Thoracic aorta (tissue), 2 donors: ENCODE data around the gene TMEM91. TPM values are rescaled to one million over a fixed set of nuclear protein-coding genes. Genes with fewer than 3 reads are reported as not detected.

Source experiments
- ATAC-seq: fragments of 150-250 bp; one replicate; pipeline ENCODE4 v1.8.0; 2017; ENCODE audit warnings: low read depth; ENCODE audit not compliant: insufficient number of reproducible peaks, low FRiP score
- DNase-seq: peaks from one replicate; pipeline ENCODE4 v3.0.0-alpha.2; 2020; ENCODE audit warnings: low spot score
- H3K27ac ChIP-seq, 2 donors: fragments of 200-600 bp; sonication (generic); 1 replicate in 1 of 2; 2 replicates in 1 of 2; pipeline ENCODE4 v1.5.1; 2016; ENCODE audit warnings: mild to moderate bottlenecking in 2 of 2, moderate library complexity in 2 of 2
- H3K27me3 ChIP-seq: fragments of 200-600 bp; sonication (generic); replicated peaks from 2 replicates; pipeline ENCODE4 v1.6.0; 2016; ENCODE audit warnings: mild to moderate bottlenecking; ENCODE audit not compliant: insufficient read depth
- H3K36me3 ChIP-seq: fragments of 200-600 bp; sonication (generic); one replicate; pipeline ENCODE4 v1.5.1; 2016
- H3K4me1 ChIP-seq, 2 donors: fragments of 200-600 bp; sonication (generic); 1 replicate in 1 of 2; 2 replicates in 1 of 2; pipeline versions ENCODE4 v1.5.1 to v1.6.0; 2016; ENCODE audit warnings: low read depth in 2 of 2, mild to moderate bottlenecking in 1 of 2; ENCODE audit not compliant: control insufficient read depth in 1 of 2
- H3K4me3 ChIP-seq: fragments of 200-600 bp; sonication (generic); 2 replicates; pipeline ENCODE4 v1.5.1; 2016; ENCODE audit warnings: mild to moderate bottlenecking
- H3K9me3 ChIP-seq: fragments of 200-600 bp; sonication (generic); 2 replicates; pipeline ENCODE4 v1.5.1; 2016
- total RNA-seq, 2 donors: library from RNA; depleted of rRNA; stranded (reverse); fragments of >200 nt; gene quantifications; one replicate each; pipeline versions ENCODE4 v1.1.0 to v1.2.3, GENCODE V29; 2016
- TF ChIP-seq, protein P1 (sequence below): fragments of 200-600 bp; sonication (generic); IDR thresholded peaks from one replicate; pipeline ENCODE4 v1.5.1; 2019; ENCODE audit warnings: antibody characterized with exemption

The TMEM91 gene
- total RNA-seq, 2 donors from 2014 or later: 20.0 to 44.0 TPM

DNA sequence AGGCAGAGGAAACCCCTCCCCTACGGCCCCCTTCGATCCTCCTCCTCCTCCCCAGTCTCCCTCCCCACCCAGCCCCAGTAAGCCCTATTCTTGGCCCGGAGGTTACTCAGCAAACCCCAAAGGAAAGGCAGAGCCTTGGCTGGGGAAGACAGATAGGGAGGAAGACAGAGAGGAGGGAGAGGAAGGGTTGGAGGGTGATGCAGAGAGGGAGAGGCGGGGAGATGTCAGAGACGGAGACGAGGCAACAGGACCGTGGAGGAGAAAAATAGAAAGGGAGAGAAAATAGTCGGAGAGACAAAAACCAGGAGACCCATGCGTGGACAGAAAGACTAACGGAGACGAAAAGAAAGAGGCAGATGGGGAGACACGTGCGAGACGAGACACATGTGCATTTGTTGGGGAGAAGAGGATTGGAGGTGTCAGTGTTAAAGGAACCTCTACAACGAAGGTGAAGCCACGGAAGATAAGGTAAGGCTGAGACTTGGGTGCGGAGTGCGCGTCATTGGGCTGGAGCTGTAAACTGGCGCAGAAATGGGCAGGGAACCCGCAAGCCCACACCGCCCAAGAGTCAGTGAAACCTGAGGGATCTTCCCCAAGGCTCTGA is 25.5 kb upstream of the TMEM91 start:
- H3K4me1 ChIP-seq: peaks cover 0 to 20% of the 10 kb centered on the region in 2 donors

DNA sequence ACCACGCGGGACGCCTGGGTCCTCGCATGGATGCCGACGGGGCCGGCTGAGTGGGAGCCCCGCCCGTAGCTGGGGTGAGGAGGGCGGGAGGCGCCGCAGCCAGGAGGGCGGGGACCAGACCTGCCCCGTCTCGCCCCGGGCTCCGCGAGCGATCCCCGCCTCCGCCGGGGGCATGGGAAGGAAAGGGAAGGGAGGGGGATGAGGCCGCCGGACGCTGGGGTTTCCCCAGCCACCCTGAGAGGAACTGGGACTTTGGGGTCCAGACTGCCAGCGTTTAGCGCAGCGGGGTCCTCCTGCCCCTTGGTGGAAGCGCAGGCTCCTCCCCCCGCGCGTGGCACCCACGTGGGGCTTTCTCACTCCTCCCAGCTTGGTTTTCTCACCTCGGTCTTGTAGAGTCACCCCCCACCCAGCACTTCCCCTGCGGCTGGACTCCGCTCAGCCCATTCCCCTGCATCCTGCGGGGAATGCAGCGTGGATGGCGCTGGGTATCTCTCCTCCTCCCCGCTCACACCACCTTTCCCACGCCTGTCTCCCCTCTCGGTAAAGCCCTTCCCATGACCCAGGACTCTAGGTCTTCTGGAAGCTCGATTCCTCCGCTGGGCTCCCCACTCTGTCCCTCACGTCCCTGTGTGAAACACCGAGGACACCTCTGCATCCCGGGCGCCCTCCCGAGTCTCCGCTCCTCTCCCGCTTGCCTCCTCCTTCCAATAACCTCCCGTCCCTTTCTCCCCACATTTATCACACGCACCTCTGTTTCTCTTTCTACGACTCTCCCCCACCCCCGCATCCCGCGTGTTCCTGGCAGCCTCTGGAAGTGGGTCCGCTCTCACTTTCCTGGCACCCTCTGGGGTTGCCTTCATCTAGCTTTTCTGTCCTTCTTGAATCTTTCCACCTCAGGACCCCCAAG is 24.7 kb upstream of the TMEM91 start:
- DNase-seq: no peak
- no peak for ATAC-seq
- TF ChIP-seq, protein P1, sequence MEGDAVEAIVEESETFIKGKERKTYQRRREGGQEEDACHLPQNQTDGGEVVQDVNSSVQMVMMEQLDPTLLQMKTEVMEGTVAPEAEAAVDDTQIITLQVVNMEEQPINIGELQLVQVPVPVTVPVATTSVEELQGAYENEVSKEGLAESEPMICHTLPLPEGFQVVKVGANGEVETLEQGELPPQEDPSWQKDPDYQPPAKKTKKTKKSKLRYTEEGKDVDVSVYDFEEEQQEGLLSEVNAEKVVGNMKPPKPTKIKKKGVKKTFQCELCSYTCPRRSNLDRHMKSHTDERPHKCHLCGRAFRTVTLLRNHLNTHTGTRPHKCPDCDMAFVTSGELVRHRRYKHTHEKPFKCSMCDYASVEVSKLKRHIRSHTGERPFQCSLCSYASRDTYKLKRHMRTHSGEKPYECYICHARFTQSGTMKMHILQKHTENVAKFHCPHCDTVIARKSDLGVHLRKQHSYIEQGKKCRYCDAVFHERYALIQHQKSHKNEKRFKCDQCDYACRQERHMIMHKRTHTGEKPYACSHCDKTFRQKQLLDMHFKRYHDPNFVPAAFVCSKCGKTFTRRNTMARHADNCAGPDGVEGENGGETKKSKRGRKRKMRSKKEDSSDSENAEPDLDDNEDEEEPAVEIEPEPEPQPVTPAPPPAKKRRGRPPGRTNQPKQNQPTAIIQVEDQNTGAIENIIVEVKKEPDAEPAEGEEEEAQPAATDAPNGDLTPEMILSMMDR: no peak
- Histone ChIP-seq H3K4me3 (peak overlapping the region; percentile 98), H3K4me1 (peaks cover 0 to 20% of the 10 kb centered on the region in 2 donors), H3K9me3 (no peaks in the 10 kb centered on the region), H3K36me3 (peaks cover 10% of the 10 kb centered on the region), H3K27ac (peak overlapping the region; percentile 1 to 89), H3K27me3 (no peaks in the 10 kb centered on the region)

More for the DNA sequence above, 25.5 kb upstream of the TMEM91 start:
- Histone ChIP-seq H3K27me3 (no peaks in the 10 kb centered on the region), H3K9me3 (no peaks in the 10 kb centered on the region), H3K27ac (peak overlapping the region; percentile 1 to 89), H3K4me3 (peak overlapping the region; percentile 98), H3K36me3 (peaks cover 15% of the 10 kb centered on the region)
- TF ChIP-seq, protein P1: no peak
- ATAC-seq (no peak), DNase-seq (no peak)

DNA sequence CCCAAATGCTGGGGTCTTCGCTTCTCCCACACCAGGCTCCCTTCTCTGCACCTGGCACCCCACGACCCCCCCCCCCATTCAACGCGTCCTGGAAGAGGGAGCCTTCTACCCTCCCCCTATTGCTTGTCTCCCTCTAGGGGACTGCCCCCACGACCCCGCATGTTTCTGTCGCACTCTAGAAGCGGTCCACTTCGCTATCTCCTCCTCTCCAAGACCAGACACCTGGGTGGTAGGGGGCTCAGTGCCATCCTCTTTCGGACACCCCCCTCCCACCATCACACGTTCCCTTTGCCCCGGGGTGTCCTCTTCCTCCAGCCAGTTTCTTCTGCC is 24.1 kb upstream of the TMEM91 start:
- DNase-seq: no peak
- TF ChIP-seq, protein P1: no peak
- Histone ChIP-seq H3K27me3 (no peaks in the 10 kb centered on the region), H3K4me3 (peak overlapping the region; percentile 98), H3K36me3 (peaks cover 6% of the 10 kb centered on the region), H3K9me3 (no peaks in the 10 kb centered on the region), H3K4me1 (peaks cover 0 to 20% of the 10 kb centered on the region in 2 donors), H3K27ac (peak overlapping the region; percentile 79 to 89)
- no peak for ATAC-seq

DNA sequence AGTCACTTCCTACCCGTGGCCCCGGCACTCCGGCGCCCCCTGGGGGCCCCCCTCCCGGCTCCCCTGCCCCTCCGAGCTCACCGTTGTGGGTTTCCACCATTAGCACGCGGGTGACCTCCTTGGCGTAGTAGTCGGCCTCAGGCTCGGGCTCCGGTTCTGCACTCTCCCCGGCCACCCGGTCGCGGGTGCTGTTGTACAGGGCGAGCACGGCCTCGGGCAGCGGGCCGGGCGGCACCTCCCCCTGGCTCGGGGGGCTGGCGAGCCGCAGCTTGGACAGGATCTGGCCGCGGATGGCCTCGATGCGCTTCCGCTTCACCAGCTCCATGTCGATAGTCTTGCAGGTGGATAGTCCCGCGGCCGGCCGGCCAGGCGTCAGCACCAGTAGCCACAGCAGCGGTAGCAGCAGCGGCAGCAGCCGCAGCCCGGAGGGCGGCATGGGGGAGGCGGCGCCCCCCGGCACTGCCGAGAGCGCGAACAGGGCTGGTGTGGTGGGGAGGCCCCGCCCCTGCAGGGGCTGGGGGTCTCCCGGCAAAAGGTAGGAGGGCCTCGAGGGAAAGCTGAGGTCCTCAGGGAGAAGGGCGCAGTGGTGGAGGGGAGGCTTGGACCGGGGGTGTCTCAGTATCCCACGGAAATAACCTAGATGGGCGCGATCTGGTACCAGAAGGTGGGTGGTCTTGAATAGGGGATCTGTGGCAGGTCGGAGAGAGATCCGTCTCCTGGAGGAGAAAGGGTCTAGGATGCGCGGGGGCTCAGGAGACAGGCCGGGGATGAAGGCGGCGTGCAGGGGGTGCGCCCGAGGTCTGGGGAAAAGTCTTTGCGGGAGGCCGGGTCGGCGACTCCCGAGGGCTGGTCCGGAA is 23.5 kb upstream of the TMEM91 start:
- TF ChIP-seq, protein P1: peak; percentile 20
- no peaks in the 10 kb centered on the region for H3K27me3 ChIP-seq
- H3K4me3 ChIP-seq: peak overlapping the region; percentile 98
- peak overlapping the region; percentile 79 to 89 for H3K27ac ChIP-seq
- H3K9me3 ChIP-seq: no peaks in the 10 kb centered on the region
- peaks cover 0 to 20% of the 10 kb centered on the region in 2 donors for H3K4me1 ChIP-seq
- ATAC-seq (peak; percentile 7), DNase-seq (no peak)
- H3K36me3 ChIP-seq: no peaks in the 10 kb centered on the region
